LNCaP clone FGC (cell line): ENCODE measurements around the gene DUSP28.

Experiments
- DNase-seq: peaks from one replicate; pipeline ENCODE4 v3.0.0-alpha.2; 2011; ENCODE audit warnings: low read depth
- H3K4me3 ChIP-seq: 2 replicates; pipeline ENCODE4 v1.5.1; 2011; ENCODE audit warnings: mild to moderate bottlenecking, low read depth, low read length, control low read depth
- TF ChIP-seq, protein P1 (sequence below): IDR thresholded peaks from 2 replicates; pipeline ENCODE4 v1.5.1; 2012; ENCODE audit warnings: mild to moderate bottlenecking; ENCODE audit not compliant: control insufficient read depth, insufficient read depth; ENCODE audit errors: extremely low read depth

The DUSP28 gene

DNA sequence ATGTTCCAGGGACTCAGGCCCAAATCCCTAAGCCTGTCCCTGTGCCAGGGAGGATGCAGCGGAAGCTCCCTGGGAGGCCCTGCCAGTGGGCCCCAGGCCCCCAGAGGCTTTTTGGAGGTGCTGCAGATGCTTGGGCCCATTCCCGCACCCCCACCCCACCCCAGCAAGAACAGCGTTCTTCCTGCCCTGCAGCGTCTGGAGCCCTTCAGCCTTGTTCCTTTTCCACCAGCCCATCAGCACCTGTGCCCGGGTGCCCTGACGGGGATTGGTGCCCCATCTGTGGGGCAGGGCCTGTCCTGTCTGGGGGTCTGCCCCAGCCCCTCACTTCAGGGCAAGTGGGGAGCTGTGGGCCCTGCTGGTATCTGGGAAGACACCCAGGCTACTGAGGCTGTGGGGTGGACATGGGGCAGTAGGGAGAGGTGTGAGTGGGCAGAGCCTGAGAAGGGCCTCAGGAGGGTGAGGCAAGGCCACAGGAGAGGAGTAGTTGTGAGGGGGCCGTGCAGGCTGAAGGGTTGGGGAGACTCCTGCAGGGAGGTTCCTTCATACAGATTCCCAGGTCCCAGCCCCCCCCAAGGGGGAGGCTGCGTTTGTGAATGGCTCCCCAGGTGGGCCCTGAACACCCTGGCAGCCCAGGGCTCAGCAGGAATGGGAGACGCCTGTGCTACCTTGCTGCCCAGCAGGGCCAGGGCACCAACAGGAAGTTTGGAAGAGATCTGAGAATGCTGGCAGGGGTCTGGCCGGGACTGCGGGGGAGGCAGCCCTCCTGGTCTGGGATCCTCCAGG is 10.6 kb downstream of the DUSP28 start:
- H3K4me3 ChIP-seq: no peak overlapping the region

DNA sequence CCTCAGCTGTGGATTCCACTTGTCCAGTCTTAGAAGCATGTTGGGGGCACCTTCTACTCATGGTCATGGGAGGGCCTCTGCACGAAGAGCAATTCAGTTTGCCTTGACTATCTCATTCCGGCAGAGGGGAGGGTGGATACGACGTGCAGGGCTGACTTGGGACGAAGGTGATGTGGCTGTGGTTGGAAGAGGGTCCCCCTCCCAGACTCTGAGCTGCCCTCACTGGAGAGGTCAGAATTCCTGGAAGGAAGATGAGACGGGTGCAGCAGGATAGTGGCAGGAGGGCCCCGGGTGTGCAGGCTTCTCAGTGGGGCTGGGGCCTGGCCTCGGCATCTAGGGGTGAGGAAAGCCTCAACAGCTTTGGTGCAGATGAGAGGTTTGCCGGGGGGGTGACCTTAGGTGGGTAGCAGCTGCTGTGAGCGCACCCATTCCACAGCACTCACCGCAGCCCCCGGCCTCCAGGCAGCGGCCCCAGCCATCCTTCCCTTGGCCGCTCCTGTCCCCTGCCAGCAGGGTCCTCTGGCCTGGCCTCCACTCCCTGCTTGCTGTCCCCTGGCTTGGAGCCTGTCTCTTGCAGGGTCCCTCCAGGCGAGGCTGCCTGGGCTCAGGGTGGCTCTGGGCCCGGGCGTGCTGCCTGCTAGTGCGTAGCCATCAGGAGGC is 11.3 kb downstream of the DUSP28 start:
- no peak for DNase-seq
- no peak overlapping the region for H3K4me3 ChIP-seq
- TF ChIP-seq, protein P1, sequence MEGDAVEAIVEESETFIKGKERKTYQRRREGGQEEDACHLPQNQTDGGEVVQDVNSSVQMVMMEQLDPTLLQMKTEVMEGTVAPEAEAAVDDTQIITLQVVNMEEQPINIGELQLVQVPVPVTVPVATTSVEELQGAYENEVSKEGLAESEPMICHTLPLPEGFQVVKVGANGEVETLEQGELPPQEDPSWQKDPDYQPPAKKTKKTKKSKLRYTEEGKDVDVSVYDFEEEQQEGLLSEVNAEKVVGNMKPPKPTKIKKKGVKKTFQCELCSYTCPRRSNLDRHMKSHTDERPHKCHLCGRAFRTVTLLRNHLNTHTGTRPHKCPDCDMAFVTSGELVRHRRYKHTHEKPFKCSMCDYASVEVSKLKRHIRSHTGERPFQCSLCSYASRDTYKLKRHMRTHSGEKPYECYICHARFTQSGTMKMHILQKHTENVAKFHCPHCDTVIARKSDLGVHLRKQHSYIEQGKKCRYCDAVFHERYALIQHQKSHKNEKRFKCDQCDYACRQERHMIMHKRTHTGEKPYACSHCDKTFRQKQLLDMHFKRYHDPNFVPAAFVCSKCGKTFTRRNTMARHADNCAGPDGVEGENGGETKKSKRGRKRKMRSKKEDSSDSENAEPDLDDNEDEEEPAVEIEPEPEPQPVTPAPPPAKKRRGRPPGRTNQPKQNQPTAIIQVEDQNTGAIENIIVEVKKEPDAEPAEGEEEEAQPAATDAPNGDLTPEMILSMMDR: no peak

More for the DNA sequence above, 10.6 kb downstream of the DUSP28 start:
- TF ChIP-seq, protein P1: no peak
- DNase-seq: no peak

DNA sequence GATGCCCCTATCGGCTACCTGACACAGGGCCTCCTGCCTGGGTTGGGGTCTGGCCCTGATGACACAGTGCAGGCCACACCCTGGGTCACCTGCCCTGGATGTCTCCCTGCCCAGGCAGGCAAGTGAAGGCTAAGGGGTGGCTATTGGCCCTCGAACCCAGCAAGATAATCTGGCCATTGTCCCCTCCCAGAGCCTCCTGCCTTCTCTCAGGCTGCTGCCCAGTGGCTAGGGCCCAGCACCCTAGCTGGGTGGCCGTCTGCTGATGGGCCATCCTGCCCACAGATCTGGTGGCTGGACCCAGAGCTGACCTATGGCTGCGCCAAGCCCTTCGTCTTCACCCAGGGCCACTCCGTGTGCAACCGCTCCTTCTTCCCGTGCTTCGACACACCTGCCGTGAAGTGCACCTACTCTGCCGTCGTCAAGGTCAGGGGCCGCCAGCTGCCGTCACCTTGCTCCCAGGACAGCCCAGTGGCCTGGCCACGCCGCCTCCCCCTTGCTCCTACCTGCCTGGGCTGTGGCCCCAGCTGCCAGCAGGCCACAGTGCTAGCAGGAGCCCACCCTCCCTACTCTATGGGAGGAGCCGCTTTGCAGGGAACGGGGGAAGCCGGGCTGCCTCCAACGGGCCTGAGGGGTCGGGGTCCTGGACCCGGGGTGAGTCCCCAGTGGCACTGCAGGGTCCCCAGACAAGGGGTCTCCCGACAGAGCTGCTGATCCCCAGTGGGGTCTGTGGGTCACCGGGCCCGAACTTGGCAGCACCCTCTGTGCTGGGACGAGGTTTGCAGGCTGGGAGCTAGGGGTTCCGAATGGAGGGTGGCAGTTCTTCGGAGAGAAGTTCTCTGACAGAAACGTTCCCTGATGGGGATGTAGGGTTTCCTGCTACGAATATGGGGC is 12.2 kb downstream of the DUSP28 start:
- TF ChIP-seq, protein P1: no peak
- no peak overlapping the region for H3K4me3 ChIP-seq
- DNase-seq: no peak

DNA sequence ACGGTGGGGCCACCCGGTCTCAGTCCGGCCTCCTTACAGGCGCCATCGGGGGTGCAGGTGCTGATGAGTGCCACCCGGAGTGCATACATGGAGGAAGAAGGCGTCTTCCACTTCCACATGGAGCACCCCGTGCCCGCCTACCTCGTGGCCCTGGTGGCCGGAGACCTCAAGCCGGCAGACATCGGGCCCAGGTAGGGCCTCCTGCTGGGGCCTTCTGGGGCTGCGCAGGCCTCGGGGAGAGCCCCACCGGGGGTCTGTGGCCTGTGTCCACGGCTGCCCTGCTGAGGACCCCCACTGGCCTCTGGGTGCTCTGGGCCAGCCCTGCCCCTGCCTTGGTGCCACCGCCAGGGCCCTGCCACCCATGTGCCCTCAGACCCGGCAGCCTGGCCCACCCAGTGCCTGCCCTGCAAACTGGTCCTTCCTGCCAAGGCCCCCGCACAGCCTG is 12.9 kb downstream of the DUSP28 start:
- H3K4me3 ChIP-seq: no peak overlapping the region
- DNase-seq: no peak
- TF ChIP-seq, protein P1: no peak

DNA sequence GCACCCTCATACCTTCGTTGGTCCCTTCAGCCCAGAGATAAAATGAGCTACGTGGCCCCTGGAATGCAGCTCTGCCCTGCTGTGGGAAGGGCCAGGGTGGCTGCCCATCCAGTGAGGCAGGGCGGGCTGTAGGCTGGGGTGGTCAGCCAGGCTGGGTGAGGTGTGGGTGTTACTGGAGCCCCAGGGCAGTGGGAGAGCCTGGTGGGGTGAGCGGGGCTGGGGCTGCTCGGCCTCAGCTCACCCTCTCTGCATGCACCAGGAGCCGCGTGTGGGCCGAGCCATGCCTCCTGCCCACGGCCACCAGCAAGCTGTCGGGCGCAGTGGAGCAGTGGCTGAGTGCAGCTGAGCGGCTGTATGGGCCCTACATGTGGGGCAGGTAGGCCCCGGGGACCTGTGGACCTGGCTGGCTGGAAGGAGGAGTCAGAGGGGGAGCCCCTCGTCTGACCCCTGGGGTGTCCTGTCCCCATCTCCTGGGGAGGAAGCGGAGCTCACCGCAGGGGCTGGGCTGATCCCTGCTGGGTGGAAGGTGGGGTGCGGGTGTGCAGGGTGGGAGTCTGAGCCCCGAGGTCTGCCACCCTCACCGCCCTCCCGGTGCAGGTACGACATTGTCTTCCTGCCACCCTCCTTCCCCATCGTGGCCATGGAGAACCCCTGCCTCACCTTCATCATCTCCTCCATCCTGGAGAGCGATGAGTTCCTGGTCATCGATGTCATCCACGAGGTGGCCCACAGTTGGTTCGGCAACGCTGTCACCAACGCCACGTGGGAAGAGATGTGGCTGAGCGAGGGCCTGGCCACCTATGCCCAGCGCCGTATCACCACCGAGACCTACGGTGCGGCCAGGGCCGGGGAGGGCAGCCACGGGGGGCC is 13.6 kb downstream of the DUSP28 start:
- H3K4me3 ChIP-seq: no peak overlapping the region
- TF ChIP-seq, protein P1: no peak
- DNase-seq: no peak
